Ishikawa (cell line): Measurements from ENCODE around the gene SYDE1.

Experiments
- EGR1 ChIP-seq: IDR thresholded peaks from 2 replicates; pipeline ENCODE4 v1.6.1; 2012
- NFIC ChIP-seq: IDR thresholded peaks from 2 replicates; pipeline ENCODE4 v1.6.1; 2012
- RAD21 ChIP-seq: IDR thresholded peaks from 2 replicates; pipeline ENCODE4 v1.6.1; 2012; ENCODE audit warnings: low read depth
- TAF1 ChIP-seq: IDR thresholded peaks from 2 replicates; pipeline ENCODE4 v1.6.1; 2012; ENCODE audit warnings: low read depth, mild to moderate bottlenecking
- TCF12 ChIP-seq: IDR thresholded peaks from 2 replicates; pipeline ENCODE4 v1.6.1; 2012; ENCODE audit warnings: low read depth
- YY1 ChIP-seq: IDR thresholded peaks from 2 replicates; pipeline ENCODE4 v1.6.1; 2012; ENCODE audit warnings: low read depth
- TF ChIP-seq, protein P1 (sequence below): IDR thresholded peaks from 2 replicates; pipeline ENCODE4 v1.6.1; 2012; ENCODE audit warnings: low read depth, mild to moderate bottlenecking
- TF ChIP-seq, protein P2 (sequence below): IDR thresholded peaks from 2 replicates; pipeline ENCODE4 v1.6.1; 2012

DNA sequence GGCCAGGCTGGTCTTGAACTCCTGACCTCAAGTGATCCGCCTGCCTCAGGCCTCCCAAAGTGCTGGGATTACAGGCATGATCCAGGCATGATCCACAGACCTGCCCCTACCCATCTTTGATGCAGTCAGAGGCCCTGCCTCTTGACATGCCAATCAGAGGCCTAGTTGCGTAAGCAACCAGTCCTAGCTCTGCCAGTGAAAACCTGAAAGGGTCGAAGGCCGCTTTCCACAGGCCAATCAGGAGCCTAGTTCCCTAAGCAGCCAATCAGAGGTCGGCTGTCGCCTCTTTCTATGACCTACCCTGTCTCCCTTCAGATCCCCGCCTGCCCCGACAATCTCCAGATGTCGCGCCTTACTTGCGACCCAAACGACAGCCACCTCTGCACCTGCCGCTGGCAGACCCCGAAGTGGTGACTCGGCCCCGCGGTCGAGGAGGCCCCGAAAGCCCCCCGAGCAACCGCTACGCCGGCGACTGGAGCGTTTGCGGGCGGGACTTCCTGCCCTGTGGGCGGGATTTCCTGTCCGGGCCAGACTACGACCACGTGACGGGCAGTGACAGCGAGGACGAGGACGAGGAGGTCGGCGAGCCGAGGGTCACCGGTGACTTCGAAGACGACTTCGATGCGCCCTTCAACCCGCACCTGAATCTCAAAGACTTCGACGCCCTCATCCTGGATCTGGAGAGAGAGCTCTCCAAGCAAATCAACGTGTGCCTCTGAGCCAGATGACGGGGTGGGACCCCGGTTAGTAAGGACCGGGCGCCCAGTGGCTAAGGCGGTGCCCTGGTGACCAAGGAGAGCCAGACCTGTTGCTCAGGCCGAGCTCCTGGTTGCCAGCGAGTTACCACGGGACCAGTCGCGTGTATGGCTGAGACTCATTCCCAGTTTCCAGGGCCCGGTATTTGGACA, 6.3 kb downstream of the SYDE1 start:
- TF ChIP-seq RAD21: no peak
- TF ChIP-seq TCF12: no peak
- TF ChIP-seq, protein P1, sequence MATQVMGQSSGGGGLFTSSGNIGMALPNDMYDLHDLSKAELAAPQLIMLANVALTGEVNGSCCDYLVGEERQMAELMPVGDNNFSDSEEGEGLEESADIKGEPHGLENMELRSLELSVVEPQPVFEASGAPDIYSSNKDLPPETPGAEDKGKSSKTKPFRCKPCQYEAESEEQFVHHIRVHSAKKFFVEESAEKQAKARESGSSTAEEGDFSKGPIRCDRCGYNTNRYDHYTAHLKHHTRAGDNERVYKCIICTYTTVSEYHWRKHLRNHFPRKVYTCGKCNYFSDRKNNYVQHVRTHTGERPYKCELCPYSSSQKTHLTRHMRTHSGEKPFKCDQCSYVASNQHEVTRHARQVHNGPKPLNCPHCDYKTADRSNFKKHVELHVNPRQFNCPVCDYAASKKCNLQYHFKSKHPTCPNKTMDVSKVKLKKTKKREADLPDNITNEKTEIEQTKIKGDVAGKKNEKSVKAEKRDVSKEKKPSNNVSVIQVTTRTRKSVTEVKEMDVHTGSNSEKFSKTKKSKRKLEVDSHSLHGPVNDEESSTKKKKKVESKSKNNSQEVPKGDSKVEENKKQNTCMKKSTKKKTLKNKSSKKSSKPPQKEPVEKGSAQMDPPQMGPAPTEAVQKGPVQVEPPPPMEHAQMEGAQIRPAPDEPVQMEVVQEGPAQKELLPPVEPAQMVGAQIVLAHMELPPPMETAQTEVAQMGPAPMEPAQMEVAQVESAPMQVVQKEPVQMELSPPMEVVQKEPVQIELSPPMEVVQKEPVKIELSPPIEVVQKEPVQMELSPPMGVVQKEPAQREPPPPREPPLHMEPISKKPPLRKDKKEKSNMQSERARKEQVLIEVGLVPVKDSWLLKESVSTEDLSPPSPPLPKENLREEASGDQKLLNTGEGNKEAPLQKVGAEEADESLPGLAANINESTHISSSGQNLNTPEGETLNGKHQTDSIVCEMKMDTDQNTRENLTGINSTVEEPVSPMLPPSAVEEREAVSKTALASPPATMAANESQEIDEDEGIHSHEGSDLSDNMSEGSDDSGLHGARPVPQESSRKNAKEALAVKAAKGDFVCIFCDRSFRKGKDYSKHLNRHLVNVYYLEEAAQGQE: no peak
- TF ChIP-seq TAF1: no peak
- no peak for TF ChIP-seq NFIC
- TF ChIP-seq, protein P2, sequence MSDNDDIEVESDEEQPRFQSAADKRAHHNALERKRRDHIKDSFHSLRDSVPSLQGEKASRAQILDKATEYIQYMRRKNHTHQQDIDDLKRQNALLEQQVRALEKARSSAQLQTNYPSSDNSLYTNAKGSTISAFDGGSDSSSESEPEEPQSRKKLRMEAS: no peak
- no peak for TF ChIP-seq EGR1
- no peak for TF ChIP-seq YY1
